GM18909 (cell line): Measurements from ENCODE around the gene CA9.
A peak's percentile ranks its signal among the peaks of the same experiment; 100 is the strongest.

ENCODE experiments used
- ATAC-seq: cut with Tn5 transposase; IDR thresholded peaks from one replicate; pipeline ENCODE4 v1.9.1; 2021; ENCODE audit warnings: mild to moderate bottlenecking; ENCODE audit not compliant: unreplicated experiment, poor library complexity

The CA9 gene

DNA sequence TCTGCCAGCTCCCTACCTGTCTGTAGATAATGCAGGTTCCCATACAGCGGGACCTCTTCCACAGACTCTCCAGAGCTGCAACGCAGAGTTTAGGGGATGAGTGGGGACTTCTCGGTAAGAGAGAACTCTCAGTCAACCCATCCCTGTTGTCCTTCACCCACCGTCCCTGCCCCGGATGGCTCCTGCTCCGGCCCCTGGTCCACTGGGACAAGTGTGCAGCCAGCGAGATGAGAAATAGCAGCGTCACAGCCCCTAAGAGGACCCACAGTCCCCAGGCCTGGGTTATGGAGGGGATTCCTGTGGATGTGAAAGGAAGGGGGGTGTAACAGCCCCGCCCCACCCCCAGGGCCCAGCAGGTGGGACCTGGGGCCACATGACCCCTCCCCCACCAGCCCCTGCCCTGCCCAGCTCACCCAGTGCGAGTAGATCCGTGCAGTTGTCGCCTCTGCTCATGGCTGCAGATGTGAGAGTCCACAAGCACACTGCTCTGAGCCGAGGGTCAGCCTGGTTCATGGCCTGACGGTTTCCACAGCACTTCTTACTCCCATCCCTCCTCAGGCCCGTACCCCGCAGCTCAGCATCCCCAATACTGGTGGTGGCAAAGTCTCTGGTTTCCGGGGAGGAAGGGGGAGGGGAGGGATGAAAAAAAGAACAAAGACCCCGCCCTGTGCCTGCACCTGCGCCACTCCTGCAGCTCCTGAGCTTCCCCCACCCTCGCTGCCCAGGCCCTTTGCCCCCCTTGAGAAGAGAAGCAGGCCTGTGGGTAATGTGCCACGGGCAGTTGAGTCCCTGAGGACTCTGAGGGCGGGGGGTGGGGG is 23.2 kb upstream of the CA9 start, which contains the start of gene SIT1:
TSS of gene SIT1 (minus strand) at position 591 of the 818 bp plus-strand sequence. CDS start at position 513, 78 bp downstream.
- ATAC-seq = no peak

DNA sequence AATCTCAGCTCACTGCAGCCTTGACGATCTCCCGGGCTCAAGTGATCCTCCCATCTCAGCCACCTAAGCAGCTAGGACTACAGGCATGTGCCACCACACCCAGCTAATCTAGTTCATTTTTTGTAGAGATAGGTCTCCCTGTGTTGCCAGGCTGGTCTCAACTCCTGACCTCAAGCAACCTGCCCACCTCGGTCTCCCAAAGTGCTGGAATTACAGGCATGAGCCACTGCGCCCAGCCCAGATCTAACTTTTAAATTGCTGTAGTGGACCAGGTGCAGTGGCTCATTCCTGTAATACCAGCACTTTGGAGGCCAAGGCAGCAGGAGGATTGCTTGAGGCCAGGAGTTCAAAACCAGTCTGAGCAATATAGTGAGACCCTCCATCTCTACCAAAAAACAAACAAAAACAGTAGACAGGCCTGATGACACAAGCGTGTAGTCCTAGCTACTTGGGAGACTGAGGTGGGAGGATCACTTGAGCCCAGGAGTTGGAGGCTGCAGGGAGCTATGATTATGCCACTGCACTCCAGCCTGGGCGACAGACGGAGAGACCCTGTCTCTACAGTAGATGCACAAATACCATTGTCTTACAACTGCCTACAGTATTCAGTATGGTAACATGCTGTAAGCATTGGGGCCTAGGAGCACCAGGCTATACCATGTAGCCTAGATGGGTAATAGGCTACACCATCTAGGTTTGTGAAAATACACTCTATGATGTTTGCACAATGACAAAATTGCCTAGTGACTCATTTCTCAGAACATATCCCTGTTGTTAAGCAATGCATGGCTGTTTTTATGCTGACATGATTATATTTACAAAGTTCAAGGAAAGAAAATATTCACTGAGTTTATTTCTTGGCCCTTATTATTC is 21.5 kb upstream of the CA9 start:
- ATAC-seq = no peak

DNA sequence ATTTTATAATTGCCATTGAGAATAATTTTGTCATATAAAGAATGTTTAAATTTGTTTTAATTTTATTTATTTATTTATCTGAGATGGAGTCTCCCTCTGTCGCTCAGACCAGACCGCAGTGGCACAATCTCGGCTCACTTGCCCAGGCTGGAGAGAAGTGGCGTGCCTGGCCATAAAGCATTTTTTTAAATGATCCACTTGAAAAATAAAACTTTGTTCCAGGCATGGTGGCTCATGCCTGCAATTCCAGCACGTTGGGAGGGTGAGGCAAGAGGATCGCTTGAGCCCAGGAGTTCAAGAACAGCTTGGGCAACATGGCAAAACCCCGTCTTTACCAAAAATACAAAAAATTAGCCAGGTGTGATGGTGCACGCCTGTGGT is 20.9 kb upstream of the CA9 start:
- ATAC-seq = no peak

DNA sequence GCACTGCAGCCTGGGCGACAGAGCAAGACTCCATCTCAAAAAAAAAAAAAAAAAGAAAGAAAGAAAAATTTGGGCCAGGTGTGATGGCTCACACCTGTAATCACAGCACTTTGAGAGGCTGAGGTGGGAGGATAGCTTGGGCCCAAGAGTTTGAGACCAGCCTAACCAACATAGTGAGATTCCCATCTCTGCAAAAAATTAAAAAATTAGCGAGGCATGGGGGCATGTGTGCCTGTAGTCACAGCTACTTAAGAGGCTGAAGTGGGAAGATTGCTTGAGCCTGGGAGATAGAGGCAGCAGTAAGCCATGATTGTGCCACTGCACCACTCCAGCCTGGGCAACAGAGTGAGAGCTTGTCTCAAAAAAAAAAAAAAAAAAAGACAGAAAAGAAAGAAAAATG is 20.1 kb upstream of the CA9 start:
- ATAC-seq = no peak

DNA sequence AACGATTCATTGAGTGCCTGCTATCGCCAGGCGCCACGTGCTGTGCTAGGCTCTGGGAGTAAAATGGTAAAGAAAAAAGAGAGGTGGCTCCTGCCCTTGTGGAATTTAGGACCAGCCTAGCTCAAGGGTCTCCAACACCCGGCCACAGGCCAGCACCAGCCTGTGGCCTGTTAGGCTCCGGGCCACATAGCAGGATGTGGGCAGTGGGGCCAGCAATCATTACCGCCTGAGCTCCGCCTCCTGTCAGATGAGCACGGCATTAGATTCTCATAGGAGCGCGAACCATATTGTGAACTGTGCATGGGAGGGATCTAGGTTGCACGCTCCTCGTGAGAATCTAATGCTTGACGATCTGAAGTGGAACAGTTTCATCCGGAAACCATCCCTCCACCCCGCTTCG is 17.4 kb upstream of the CA9 start:
- no peak for ATAC-seq

DNA sequence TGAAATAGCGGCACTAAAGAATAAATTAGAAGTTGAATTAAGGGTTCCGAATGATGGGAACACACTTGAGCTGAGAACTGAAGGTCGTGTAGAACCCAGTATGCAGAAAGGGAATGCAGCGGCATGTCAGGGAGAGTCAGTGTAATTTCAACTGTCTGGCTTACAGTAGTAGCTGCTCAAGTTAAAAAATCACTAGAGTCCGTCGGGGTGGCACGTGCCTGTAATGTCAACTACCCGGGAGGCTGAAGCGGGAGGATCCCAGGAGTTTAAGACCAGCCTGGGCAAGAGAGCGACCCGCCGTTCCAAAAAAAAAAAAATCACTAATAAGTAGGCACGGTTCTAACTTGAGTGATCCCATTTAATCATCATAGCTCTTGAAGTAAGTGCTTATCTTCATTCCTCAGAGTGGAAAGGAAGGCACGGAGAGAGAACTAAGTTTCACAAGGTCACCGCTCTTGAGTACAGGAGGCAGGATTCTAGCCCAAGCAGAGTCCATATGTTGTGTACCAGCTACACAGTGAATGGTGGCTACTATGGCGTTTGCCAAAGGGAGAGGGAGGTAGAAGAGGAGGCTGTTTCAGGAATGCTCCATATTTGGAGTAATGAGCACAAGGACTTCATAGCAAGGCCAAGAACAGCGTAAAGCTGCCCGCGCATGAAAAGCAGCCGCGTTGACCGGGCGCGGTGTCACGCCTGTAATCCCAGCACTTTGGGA is 16.7 kb upstream of the CA9 start:
- no peak for ATAC-seq

DNA sequence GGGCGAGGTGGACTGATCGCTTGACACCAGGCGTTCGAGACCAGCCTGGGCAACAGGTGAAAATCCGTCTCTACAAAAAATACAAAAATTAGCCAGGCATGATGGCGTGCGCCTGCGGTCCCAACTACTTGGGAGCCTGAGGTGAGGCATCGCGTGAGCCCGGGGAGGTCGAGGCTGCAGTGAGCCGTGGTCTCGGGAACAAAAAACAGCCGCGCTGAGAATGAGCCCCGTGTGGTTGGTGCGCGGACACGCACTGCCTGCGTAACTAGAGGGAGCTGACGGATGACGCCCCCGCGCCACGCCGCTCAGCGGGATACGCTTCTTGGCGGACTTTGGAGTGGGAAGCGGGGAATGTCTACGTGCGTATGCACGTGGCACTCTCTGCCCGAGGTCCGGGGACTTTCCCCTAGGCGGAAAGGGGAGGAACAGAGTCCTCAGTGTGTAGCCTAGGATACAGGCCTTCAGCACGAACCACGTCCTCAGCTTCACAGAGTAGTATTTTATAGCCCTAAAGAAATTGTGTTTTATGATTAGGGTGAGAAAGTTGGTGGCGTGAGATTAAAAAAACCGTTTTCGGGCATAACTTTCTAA is 16.1 kb upstream of the CA9 start, which contains the start of gene RMRP:
TSS of gene RMRP (minus strand) at position 474 of the 591 bp plus-strand sequence.
- ATAC-seq = peak; percentile 88

DNA sequence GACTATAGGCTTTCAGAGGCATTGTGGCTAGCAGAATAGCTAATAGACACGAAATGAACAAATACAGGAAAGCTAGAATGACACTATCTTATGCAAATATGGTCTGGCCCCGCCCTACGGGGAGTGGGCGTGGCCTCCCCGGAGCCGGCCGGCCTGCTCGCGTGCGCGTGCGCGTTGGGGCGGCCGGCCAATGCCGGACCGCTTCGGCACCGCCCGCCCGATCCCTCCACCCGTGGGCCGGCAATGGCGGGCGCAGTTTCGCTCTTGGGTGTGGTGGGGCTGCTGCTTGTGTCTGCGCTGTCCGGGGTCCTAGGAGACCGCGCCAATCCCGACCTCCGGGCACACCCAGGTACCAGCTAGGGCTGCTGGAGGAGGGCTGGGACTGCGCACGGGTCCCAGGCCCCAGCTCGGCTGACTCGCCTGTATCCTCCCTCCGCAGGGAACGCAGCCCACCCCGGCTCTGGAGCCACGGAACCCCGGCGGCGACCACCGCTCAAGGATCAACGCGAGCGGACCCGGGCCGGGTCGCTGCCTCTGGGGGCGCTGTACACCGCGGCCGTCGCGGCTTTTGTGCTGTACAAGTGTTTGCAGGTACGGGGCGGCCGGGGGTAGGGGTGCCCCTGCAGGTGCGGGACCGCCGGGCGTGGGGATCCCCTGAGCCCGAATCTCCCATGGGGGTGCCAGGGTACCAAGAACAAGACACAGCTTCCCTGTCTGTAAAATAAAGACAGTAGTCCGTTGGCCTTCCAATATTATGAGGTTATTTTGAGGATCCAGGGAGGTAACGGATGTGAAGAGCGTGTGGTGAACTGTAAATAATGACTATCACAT is 15.4 kb upstream of the CA9 start, which contains the start of gene CCDC107:
TSS of gene CCDC107 (plus strand) at position 156 of the 831 bp plus-strand sequence. CDS start at position 244, 88 bp downstream.
- peak; percentile 70 for ATAC-seq

DNA sequence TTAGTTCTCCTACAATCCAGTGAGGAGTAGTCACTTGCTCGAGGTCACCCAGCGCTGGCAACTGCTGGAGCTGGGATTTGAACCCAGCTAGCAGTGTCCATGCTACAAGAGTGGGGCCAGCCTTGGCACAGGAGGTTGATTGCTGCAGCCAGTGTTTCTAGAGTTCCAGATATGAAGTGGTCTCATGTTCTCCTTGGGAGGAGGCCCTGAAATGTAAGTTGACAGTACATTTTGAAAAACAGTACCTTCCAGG is 14.8 kb upstream of the CA9 start:
- ATAC-seq = no peak

DNA sequence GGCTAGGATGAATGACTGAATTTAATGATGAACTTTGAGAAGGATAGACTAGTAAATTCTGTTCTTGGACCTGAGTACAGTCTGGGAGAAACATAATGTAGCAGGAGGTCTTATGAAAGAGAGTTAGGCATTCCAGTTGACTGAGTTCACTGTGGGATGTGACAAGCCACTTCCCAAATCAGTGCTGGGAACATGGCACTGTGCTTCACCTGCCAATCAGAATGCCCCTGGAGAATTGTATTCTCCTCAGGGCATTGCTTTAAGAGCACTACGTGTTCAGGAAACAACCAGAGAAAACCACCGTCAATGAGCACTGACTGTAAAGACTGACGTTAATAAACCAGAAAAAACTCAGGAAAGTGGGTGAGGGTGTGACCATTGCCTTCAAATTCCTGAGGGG is 14.4 kb upstream of the CA9 start:
- no peak for ATAC-seq

DNA sequence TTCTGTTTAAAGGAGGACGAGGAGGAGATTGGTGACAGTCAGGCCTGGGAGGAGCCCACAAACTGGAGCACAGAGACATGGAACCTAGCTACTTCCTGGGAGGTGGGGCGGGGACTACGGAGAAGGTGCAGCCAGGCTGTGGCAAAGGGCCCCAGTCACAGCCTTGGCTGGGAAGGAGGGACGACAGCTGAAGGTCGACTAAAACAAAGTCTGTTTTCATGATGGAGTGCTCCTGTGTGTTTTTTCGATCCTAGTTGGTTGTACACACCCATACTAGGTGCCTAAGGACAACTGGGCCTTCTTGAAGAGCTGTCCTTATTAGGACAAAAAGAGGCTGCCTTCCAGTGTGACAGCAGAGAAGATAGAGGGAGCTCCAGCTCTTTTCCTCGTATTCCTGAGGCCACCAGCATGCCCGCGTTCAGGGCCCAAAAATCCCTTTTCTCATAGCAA is 12.7 kb upstream of the CA9 start:
- ATAC-seq = no peak

DNA sequence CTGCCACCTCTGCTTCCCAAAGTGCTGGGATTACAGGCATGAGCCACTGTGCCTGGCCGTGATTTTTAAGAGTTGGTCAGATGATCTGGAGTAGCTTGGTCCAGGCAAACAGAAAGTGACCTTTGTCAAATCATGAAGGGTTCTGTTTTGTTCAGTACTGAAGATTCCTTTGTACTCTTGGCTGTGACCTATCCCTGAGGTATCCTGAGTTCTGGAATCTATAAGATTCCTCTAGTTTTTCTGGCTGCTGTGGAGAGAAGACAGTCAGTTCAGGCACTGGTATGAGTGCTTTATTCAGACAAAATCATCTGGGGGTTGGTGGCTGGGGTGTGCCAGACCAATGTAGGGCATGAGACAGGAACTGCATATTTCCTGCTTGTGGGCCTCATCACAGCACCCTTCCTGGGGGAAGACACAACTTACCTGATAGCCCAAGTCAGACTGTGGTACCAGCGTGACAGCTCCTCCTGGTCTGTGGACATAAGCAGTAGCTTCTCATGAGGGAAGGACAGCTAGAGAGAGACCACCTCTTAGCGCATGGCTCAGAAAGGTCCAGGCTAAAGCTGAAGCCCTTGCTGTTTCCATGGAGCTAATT is 11.9 kb upstream of the CA9 start:
- ATAC-seq = no peak

DNA sequence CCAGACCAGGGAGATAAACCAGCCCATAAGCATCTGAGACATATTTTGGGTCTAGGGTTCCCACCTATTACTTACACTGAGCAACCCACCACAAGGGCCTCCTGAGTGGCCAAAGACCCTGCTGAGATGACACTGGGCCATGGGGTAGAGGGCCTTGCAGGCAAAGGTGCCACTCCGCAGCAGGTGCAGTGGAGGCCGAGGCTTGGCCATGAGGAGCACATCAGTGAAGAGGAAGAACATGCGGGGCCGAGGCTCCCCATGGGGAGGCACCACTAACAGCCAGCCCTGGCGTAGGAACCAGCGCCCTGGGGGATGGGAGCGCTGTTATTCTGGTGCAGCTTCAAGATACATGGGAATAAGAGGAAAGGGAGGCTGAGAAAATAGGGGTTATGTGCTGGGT is 11.3 kb upstream of the CA9 start:
- no peak for ATAC-seq

DNA sequence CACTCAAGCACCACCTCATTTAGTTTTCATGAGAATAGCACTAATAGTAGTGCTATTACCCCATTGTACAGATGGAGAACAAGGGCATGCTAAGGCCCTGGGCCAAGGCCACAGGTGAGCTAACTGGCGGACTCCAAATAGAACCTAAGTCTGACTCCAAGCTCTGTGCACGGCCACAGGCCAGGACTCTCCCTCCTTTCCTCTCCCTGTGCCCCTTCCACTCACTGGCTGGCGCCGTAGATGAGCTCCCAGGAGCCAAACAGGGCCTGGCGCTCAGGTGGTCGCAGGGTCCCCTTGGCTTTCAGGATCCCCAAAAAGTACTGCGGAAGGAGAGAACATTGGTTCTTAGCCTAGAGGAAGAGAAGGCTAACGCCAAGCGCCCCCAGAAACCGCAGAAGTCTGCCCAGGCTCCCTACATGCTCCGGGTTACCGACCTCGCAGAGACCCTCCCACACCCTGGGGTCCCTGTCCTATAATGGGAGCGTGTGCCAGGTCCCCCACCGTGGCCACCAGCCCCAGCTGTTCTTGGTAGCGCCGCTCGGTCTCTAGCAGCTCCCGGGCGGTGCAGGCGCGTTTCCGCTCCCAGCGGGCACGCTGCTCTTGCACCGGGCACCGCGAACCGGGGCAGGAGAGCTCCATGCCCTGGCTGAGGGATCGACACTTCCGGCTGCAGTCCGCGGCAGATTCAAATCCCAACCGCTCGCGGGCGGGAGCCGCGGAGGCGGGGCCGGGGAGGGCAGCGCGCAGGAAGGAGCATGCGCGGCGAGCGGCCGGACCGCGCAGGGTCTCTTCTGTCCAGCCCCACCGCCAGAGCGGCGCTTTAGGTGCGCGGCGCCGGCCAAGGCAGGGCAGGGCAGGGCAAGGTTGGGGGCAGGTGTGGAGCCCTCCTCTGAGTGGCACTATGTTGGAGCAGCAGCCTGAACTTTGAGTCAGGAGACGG is 8.9 kb upstream of the CA9 start, which contains the start of gene ARHGEF39:
TSS of gene ARHGEF39 (minus strand) at position 665 of the 940 bp plus-strand sequence. CDS start at position 639, 26 bp downstream.
- peak; percentile 71 for ATAC-seq

DNA sequence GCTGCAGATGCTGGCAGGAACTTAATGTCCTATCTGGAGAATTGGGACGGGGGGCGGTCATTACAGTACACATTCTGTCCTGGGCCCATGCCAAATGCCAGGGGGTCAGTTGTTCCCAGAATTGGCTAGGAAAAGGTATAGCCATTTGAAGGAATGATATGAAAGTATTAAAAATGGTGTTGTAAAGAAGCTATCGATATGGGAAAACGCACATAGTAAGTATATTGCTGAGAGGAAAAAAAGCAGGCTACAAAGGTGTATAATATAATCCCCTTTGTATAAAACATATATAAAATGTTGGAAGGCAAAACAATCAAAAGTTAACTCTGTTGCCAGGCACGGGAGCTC is 8.3 kb upstream of the CA9 start:
- no peak for ATAC-seq

DNA sequence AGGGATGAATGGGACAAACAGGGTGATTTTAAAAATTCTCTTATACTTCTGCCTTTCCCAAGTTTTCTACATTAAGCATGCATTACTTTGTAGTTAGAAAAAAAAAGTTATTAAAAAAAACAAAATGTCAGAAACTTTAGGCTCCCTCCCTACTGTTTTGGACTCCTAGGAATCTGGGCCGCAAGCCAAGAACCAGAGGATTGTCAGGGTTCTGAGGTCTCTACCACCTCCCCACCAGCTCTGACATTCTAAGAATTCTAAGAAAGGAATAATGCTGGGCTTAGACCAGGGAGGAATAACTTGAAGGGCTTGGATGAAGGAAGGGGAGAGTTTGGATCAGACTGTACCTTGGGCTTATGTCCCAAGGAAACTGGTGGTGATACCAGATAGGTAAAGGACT is 7.7 kb upstream of the CA9 start:
- no peak for ATAC-seq

DNA sequence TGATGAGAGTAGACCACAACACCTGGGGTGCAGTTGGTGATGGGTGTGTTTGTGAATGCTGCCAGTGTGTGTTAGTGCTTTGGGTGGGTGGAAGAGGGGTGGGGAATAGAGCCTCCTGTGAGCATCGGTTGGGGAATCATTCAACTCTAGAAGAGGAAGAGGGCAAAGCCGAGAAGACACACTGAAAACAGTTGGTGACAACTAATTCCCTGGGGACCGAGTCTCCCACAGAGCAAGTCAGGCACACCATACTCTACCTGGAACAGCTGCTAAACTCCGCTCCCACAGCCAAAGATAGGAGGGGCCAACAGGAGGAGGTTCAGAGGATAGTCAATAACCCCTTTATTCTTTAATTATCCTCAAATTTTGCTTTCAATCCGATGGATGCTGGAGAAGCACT is 7.2 kb upstream of the CA9 start:
- no peak for ATAC-seq

DNA sequence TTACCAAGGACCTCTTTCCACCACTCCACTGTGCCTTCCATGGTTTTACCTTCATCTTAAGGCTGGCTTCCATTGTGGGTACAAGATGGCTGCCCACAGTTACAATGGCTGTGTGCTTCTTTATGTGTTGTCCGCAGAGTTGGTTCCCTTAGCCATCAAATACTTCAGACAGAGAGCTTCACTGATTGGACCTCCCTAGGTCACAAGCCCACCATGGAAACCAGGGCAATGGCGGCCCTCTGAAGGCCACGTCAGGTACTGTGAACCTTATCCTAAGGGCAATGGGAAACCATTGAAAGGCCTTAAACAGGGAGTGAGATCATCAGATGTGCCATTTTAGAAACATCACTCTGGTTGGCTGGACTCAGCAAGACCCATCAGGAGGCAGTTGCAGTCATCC is 5.8 kb upstream of the CA9 start:
- no peak for ATAC-seq
